Lower leg skin (tissue), 3 donors: ENCODE results near the gene KBTBD13.

Experiments used
- CTCF ChIP-seq, 3 donors: fragments of 450-650 bp; IDR thresholded peaks; one replicate each; pipeline ENCODE4 v1.5.1; 2016; ENCODE audit warnings: antibody characterized with exemption in 3 of 3, mild to moderate bottlenecking in 3 of 3, moderate library complexity in 2 of 3
- POLR2A ChIP-seq, 2 donors: fragments of 450-650 bp; IDR thresholded peaks; one replicate each; pipeline ENCODE4 v1.6.1; 2016 to 2017; ENCODE audit warnings: antibody characterized with exemption in 2 of 2, mild to moderate bottlenecking in 1 of 2, moderate library complexity in 1 of 2

GRCh38 chr15:65037309-65037708, 39.2 kb upstream of the KBTBD13 start:
- TF ChIP-seq CTCF (IDR thresholded peaks at IDR 0.05) (no peak), POLR2A (IDR thresholded peaks at IDR 0.05) (no peak)
